HG03571 (cell line): ENCODE results near the gene DOCK10.

ENCODE experiments used
- ATAC-seq: cut with Tn5 transposase; IDR thresholded peaks from one replicate; pipeline ENCODE4 v1.9.1; 2021; ENCODE audit not compliant: unreplicated experiment

The DOCK10 gene

GRCh38 chr2:224885291-224885690 lies 157.0 kb downstream of the DOCK10 start:
- ATAC-seq = no peak

- ATAC-seq = no peak
Observed at GRCh38 chr2:224884188-224884587, 158.1 kb downstream of the DOCK10 start.

- no peak for ATAC-seq
Observed at GRCh38 chr2:224883700-224884099, 158.6 kb downstream of the DOCK10 start.

GRCh38 chr2:224883172-224883516 lies 159.1 kb downstream of the DOCK10 start:
- ATAC-seq = no peak

- peak; percentile 36 for ATAC-seq
Observed at GRCh38 chr2:224882291-224883171, 159.7 kb downstream of the DOCK10 start.

GRCh38 chr2:224881846-224882245 lies 160.4 kb downstream of the DOCK10 start:
- no peak for ATAC-seq

- no peak for ATAC-seq
Observed at GRCh38 chr2:224876522-224876921, 165.7 kb downstream of the DOCK10 start.

- ATAC-seq = peak; percentile 68
Observed at GRCh38 chr2:224875841-224876240, 166.4 kb downstream of the DOCK10 start.

- ATAC-seq = no peak
Observed at GRCh38 chr2:224875153-224875552, 167.1 kb downstream of the DOCK10 start.

- ATAC-seq = no peak
Observed at GRCh38 chr2:224871813-224872212, 170.5 kb downstream of the DOCK10 start.

GRCh38 chr2:224870341-224870740 lies 171.9 kb downstream of the DOCK10 start:
- ATAC-seq = no peak

GRCh38 chr2:224869601-224870233 lies 172.6 kb downstream of the DOCK10 start:
- no peak for ATAC-seq

- no peak for ATAC-seq
Observed at GRCh38 chr2:224865016-224865415, 177.3 kb downstream of the DOCK10 start.

- ATAC-seq = no peak
Observed at GRCh38 chr2:224861266-224861665, 181.0 kb downstream of the DOCK10 start.

- ATAC-seq = no peak
Observed at GRCh38 chr2:224860786-224861185, 181.5 kb downstream of the DOCK10 start.

- ATAC-seq = no peak
Observed at GRCh38 chr2:224851811-224852210, 190.5 kb downstream of the DOCK10 start.

- no peak for ATAC-seq
Observed at GRCh38 chr2:224850081-224850480, 192.2 kb downstream of the DOCK10 start.

- no peak for ATAC-seq
Observed at GRCh38 chr2:224849264-224849663, 193.0 kb downstream of the DOCK10 start.

- ATAC-seq = no peak
Observed at GRCh38 chr2:224847961-224848850, 194.1 kb downstream of the DOCK10 start.

GRCh38 chr2:224847381-224847780 lies 194.9 kb downstream of the DOCK10 start:
- no peak for ATAC-seq

GRCh38 chr2:224846686-224847085 lies 195.6 kb downstream of the DOCK10 start:
- no peak for ATAC-seq
